Astrocyte (in vitro differentiated cells and primary cell): ENCODE data around the gene PRCD. TPM values are rescaled to one million over a fixed set of nuclear protein-coding genes. Genes with fewer than 3 reads are reported as not detected.

Source experiments
- DNase-seq: peaks from one replicate; pipeline ENCODE4 v3.0.0-alpha.2; 2010; ENCODE audit warnings: low read depth
- FAIRE-seq: peaks from 2 replicates; lab custom pipeline; 2011; peaks lifted over from hg19 to GRCh38; lab: Jason Lieb, UNC
- H2AFZ ChIP-seq: 2 replicates; pipeline ENCODE4 v1.6.0; 2012; ENCODE audit warnings: low read depth, low read length, inconsistent platforms
- H3K27ac ChIP-seq: 2 replicates; pipeline ENCODE4 v1.5.1; 2011; ENCODE audit warnings: low read depth, low read length, inconsistent platforms
- H3K27me3 ChIP-seq: 2 replicates; pipeline ENCODE4 v1.6.0; 2011; ENCODE audit warnings: low read length, inconsistent platforms; ENCODE audit not compliant: insufficient read depth
- H3K36me3 ChIP-seq: 2 replicates; pipeline ENCODE4 v1.5.1; 2011; ENCODE audit warnings: low read length, inconsistent platforms; ENCODE audit not compliant: insufficient read depth
- H3K4me1 ChIP-seq: 2 replicates; pipeline ENCODE4 v1.5.1; 2011; ENCODE audit warnings: low read length, inconsistent platforms; ENCODE audit not compliant: insufficient read depth
- H3K4me2 ChIP-seq: 2 replicates; pipeline ENCODE4 v1.6.0; 2012; ENCODE audit warnings: low read length, inconsistent platforms
- H3K4me3 ChIP-seq: 2 replicates; pipeline ENCODE4 v1.5.1; 2011; ENCODE audit warnings: low read depth, mild to moderate bottlenecking, low read length, inconsistent platforms; ENCODE audit not compliant: insufficient read depth
- H3K79me2 ChIP-seq: 2 replicates; pipeline ENCODE4 v1.6.0; 2012; ENCODE audit warnings: mild to moderate bottlenecking, low read length, inconsistent platforms; ENCODE audit not compliant: insufficient read depth
- H3K9ac ChIP-seq: 2 replicates; pipeline ENCODE4 v1.6.0; 2012; ENCODE audit warnings: mild to moderate bottlenecking, low read length, inconsistent platforms
- H3K9me3 ChIP-seq: 2 replicates; pipeline ENCODE4 v1.5.1; 2012; ENCODE audit warnings: low read depth, mild to moderate bottlenecking, low read length, inconsistent platforms; ENCODE audit not compliant: insufficient read depth
- H4K20me1 ChIP-seq: 2 replicates; pipeline ENCODE4 v1.6.0; 2012; ENCODE audit warnings: low read length, inconsistent platforms; ENCODE audit not compliant: insufficient read depth
- H3K27ac Mint-ChIP-seq: one replicate; pipeline ENCODE4 v1.8.0; 2021; ENCODE audit warnings: mild to moderate bottlenecking, mixed read lengths; ENCODE audit not compliant: unreplicated experiment
- H3K27me3 Mint-ChIP-seq: one replicate; pipeline ENCODE4 v1.8.0; 2021; ENCODE audit warnings: low read depth, mixed read lengths; ENCODE audit not compliant: unreplicated experiment
- H3K36me3 Mint-ChIP-seq: one replicate; pipeline ENCODE4 v1.8.0; 2021; ENCODE audit warnings: low read depth, mixed read lengths; ENCODE audit not compliant: unreplicated experiment
- H3K4me1 Mint-ChIP-seq: one replicate; pipeline ENCODE4 v1.8.0; 2021; ENCODE audit warnings: low read depth, mixed read lengths; ENCODE audit not compliant: unreplicated experiment
- H3K4me3 Mint-ChIP-seq: one replicate; pipeline ENCODE4 v1.8.0; 2021; ENCODE audit warnings: mild to moderate bottlenecking, moderate library complexity, mixed read lengths; ENCODE audit not compliant: unreplicated experiment
- H3K9me3 Mint-ChIP-seq: one replicate; pipeline ENCODE4 v1.8.0; 2021; ENCODE audit warnings: mild to moderate bottlenecking, mixed read lengths; ENCODE audit not compliant: unreplicated experiment
- EZH2 ChIP-seq: IDR thresholded peaks from 2 replicates; pipeline ENCODE4 v1.6.1; 2012; ENCODE audit warnings: mild to moderate bottlenecking, low read length, inconsistent platforms; ENCODE audit not compliant: insufficient read depth
- total RNA-seq: library from RNA; stranded (reverse); gene quantifications from 2 replicates; pipeline ENCODE4 v1.2.1, GENCODE V29; 2021
- TF ChIP-seq, protein P1 (sequence below): IDR thresholded peaks from 2 replicates; pipeline ENCODE4 v1.5.1; 2011; ENCODE audit warnings: low read depth, mild to moderate bottlenecking, inconsistent platforms, low read length, moderate library complexity; ENCODE audit not compliant: insufficient read depth

The PRCD gene
- total RNA-seq, 1 donor from 2014 or later = 2.2 TPM

DNA sequence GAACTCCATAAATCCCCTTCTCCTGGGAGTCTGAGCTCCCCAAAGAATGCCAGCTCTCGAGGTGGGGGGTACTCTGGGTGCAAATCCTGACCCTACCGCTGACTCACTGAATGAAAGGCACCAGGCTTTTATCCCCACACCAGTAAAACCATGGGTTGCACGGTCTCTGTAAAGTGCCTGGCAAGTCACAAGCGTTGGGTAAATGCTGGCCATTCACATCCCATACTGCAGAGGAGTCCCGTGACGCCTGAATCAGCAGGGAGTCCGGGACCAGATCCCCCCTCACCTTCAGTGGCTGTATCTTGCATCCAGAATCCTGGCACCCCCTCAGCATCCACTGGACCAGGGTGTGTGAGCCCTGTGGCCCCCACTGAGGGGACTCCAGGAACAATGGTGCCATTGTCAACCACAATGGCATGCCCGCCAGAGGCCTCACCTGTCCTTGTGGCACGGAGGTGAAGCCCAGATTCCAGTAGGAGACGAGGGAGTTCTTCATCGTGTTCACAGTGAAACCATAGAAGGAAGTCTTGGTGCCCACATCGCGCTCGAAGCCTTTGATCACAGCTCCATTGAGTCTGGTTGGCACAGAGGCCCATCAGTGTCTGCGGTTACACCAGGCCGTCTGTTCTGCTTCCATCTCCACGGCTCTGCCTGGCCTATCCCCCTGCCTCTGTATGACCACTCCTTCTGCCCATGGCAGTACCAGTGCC is 32.5 kb downstream of the PRCD start:
- Mint-ChIP-seq H3K4me3 (no peak overlapping the region), H3K9me3 (no peaks in the 10 kb centered on the region), H3K27me3 (peaks cover 7% of the 10 kb centered on the region), H3K4me1 (no peaks in the 10 kb centered on the region), H3K27ac (no peak overlapping the region), H3K36me3 (peaks cover 3% of the 10 kb centered on the region)
- Histone ChIP-seq H4K20me1 (peaks cover 13% of the 10 kb centered on the region), H3K36me3 (no peaks in the 10 kb centered on the region), H3K4me3 (no peak overlapping the region), H3K9me3 (no peaks in the 10 kb centered on the region), H3K9ac (no peak overlapping the region), H3K4me2 (no peak overlapping the region), H2AFZ (no peak overlapping the region), H3K4me1 (peaks cover 4% of the 10 kb centered on the region), H3K79me2 (no peaks in the 10 kb centered on the region), H3K27ac (no peak overlapping the region), H3K27me3 (no peaks in the 10 kb centered on the region)
- FAIRE-seq (no peak), DNase-seq (no peak)
- TF ChIP-seq, protein P1, sequence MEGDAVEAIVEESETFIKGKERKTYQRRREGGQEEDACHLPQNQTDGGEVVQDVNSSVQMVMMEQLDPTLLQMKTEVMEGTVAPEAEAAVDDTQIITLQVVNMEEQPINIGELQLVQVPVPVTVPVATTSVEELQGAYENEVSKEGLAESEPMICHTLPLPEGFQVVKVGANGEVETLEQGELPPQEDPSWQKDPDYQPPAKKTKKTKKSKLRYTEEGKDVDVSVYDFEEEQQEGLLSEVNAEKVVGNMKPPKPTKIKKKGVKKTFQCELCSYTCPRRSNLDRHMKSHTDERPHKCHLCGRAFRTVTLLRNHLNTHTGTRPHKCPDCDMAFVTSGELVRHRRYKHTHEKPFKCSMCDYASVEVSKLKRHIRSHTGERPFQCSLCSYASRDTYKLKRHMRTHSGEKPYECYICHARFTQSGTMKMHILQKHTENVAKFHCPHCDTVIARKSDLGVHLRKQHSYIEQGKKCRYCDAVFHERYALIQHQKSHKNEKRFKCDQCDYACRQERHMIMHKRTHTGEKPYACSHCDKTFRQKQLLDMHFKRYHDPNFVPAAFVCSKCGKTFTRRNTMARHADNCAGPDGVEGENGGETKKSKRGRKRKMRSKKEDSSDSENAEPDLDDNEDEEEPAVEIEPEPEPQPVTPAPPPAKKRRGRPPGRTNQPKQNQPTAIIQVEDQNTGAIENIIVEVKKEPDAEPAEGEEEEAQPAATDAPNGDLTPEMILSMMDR = no peak
- TF ChIP-seq EZH2 = no peak

DNA sequence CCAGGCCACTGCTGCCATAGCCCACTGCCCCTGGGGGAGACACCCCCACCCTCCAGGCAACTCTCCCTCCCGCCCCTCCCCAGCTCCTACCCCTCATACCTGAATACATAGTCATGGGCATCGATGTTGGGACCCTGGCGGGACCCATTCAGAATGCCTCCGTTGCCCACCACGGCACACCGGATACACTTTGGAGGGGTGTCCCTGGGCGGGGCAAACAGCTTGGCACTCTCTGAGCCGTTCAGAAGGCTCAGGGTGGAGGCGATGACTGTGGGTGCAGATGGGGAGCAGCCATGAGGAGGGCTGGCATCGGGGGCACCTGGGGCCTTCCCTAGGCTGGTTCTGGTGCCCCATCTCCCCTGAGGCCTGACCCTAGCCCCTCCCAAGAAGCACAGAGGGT is 33.3 kb downstream of the PRCD start:
- H3K27me3 Mint-ChIP-seq = peaks cover 7% of the 10 kb centered on the region
- no peak for FAIRE-seq

More for the DNA sequence above, 33.3 kb downstream of the PRCD start:
- no peaks in the 10 kb centered on the region for H3K4me1 Mint-ChIP-seq
- H3K36me3 Mint-ChIP-seq = peaks cover 3% of the 10 kb centered on the region
- Histone ChIP-seq H3K4me2 (no peak overlapping the region), H3K36me3 (no peaks in the 10 kb centered on the region), H3K4me3 (no peak overlapping the region), H3K79me2 (no peaks in the 10 kb centered on the region), H3K9me3 (no peaks in the 10 kb centered on the region), H3K27ac (no peak overlapping the region), H4K20me1 (peaks cover 6% of the 10 kb centered on the region), H3K27me3 (no peaks in the 10 kb centered on the region), H2AFZ (no peak overlapping the region), H3K9ac (no peak overlapping the region), H3K4me1 (peaks cover 4% of the 10 kb centered on the region)
- no peak for DNase-seq
- H3K27ac Mint-ChIP-seq = no peak overlapping the region
- H3K4me3 Mint-ChIP-seq = no peak overlapping the region
- H3K9me3 Mint-ChIP-seq = no peaks in the 10 kb centered on the region
- TF ChIP-seq, protein P1 = no peak
- TF ChIP-seq EZH2 = no peak
